ENCODE measurements around the gene FH.

DNA sequence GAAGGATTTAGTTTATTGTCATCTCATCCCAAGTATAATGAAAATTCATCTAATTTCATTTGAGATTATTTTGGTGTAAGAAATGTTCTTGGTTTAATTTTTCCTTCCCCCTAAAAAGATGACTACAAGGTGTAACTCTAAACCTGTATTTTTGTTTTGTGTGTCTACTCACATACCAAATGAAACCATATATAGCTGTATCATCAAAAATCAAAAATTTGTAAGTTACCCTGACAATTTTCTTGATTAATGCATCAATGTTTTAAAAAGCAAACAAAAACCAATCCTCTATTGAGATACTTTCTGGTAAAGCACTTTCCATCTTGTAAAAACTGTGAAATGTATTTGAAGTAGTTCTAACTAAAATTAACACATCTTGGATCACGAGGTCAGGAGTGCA, 30.8 kb downstream of the FH start:
- TF ChIP-seq, protein P1, sequence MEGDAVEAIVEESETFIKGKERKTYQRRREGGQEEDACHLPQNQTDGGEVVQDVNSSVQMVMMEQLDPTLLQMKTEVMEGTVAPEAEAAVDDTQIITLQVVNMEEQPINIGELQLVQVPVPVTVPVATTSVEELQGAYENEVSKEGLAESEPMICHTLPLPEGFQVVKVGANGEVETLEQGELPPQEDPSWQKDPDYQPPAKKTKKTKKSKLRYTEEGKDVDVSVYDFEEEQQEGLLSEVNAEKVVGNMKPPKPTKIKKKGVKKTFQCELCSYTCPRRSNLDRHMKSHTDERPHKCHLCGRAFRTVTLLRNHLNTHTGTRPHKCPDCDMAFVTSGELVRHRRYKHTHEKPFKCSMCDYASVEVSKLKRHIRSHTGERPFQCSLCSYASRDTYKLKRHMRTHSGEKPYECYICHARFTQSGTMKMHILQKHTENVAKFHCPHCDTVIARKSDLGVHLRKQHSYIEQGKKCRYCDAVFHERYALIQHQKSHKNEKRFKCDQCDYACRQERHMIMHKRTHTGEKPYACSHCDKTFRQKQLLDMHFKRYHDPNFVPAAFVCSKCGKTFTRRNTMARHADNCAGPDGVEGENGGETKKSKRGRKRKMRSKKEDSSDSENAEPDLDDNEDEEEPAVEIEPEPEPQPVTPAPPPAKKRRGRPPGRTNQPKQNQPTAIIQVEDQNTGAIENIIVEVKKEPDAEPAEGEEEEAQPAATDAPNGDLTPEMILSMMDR (IDR thresholded peaks at IDR 0.05): no peak
- no peak for TF ChIP-seq EZH2 (IDR thresholded peaks at IDR 0.05; ENCODE audit: borderline replicate concordance, insufficient read depth, low read depth, low read length, poor library complexity, severe bottlenecking)
